ENCODE results near the gene PTOV1. TPM values are rescaled to one million over a fixed set of nuclear protein-coding genes. Genes with fewer than 3 reads are reported as not detected.

The PTOV1 gene
- total RNA-seq, 2 experiments from 2014 or later, result 105 to 124 TPM

GRCh38 chr19:49814010-49814409 is 36.9 kb upstream of the PTOV1 start:
- ChIA-PET POLR2A (interaction anchor here (1.0 kb wide), 1 partner anchor 9 kb away, joined by 3 read pairs; no protein-coding TSS in a partner anchor), CTCF (ENCODE audit: unreplicated experiment) (no interaction called here)
- no TSS peak for BruUV-seq (replicated peaks)
- Histone ChIP-seq H3K9me2 (ENCODE audit: insufficient read depth, low read length) (no peaks in the 10 kb centered on the region), H4K20me1 (ENCODE audit: insufficient read depth, low read length) (no peaks in the 10 kb centered on the region), H3K4me2 (ENCODE audit: low read length) (peak overlapping the region; percentile 85), H3K36me3 (ENCODE audit: insufficient read depth, low read length) (peaks cover 2% of the 10 kb centered on the region; the same call in 1 of the 2 replicates), H2AFZ (ENCODE audit: low read length) (peak overlapping the region; percentile 28; the same call in 1 of the 2 replicates), H3K9me3 (ENCODE audit: low read length) (no peaks in the 10 kb centered on the region), H3K27ac (ENCODE audit: low read depth, low read length, poor library complexity, severe bottlenecking) (no peak overlapping the region), H3K79me2 (ENCODE audit: insufficient read depth, low read depth, low read length) (peaks cover 8% of the 10 kb centered on the region), H3K4me1 (ENCODE audit: insufficient read depth, low read length, poor library complexity, severe bottlenecking) (peaks cover 43% of the 10 kb centered on the region), H3K4me3 (ENCODE audit: low read depth, low read length, poor library complexity, severe bottlenecking) (peak overlapping the region; percentile 69)
- TF ChIP-seq, protein P1, sequence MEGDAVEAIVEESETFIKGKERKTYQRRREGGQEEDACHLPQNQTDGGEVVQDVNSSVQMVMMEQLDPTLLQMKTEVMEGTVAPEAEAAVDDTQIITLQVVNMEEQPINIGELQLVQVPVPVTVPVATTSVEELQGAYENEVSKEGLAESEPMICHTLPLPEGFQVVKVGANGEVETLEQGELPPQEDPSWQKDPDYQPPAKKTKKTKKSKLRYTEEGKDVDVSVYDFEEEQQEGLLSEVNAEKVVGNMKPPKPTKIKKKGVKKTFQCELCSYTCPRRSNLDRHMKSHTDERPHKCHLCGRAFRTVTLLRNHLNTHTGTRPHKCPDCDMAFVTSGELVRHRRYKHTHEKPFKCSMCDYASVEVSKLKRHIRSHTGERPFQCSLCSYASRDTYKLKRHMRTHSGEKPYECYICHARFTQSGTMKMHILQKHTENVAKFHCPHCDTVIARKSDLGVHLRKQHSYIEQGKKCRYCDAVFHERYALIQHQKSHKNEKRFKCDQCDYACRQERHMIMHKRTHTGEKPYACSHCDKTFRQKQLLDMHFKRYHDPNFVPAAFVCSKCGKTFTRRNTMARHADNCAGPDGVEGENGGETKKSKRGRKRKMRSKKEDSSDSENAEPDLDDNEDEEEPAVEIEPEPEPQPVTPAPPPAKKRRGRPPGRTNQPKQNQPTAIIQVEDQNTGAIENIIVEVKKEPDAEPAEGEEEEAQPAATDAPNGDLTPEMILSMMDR (conservative IDR thresholded peaks at IDR 0.05; ENCODE audit: low read length), result no peak
- intact Hi-C loops (cut with micrococcal nuclease; ENCODE audit: unreplicated experiment), result no loop called here
- DNase-seq (ENCODE audit: low spot score), result no peak

GRCh38 chr19:49816590-49816989 is 34.4 kb upstream of the PTOV1 start:
- Histone ChIP-seq H3K4me2 (ENCODE audit: low read length) (peak overlapping the region; percentile 98), H3K36me3 (ENCODE audit: insufficient read depth, low read length) (peaks cover 23% of the 10 kb centered on the region), H3K79me2 (ENCODE audit: insufficient read depth, low read depth, low read length) (peaks cover 32% of the 10 kb centered on the region), H3K27ac (ENCODE audit: low read depth, low read length, poor library complexity, severe bottlenecking) (peak overlapping the region; percentile 72), H3K4me3 (ENCODE audit: low read depth, low read length, poor library complexity, severe bottlenecking) (peak overlapping the region; percentile 90), H3K4me1 (ENCODE audit: insufficient read depth, low read length, poor library complexity, severe bottlenecking) (peaks cover 52% of the 10 kb centered on the region), H3K9me2 (ENCODE audit: insufficient read depth, low read length) (no peaks in the 10 kb centered on the region), H2AFZ (ENCODE audit: low read length) (peak overlapping the region; percentile 70; the same call in 1 of the 2 replicates), H4K20me1 (ENCODE audit: insufficient read depth, low read length) (no peaks in the 10 kb centered on the region), H3K9me3 (ENCODE audit: low read length) (no peaks in the 10 kb centered on the region)
- POLR2A ChIA-PET, result no interaction called here
- TF ChIP-seq, protein P1 (conservative IDR thresholded peaks at IDR 0.05; ENCODE audit: low read length), result no peak
- TF ChIP-seq EZH2phosphoT487 (IDR thresholded peaks at IDR 0.05; ENCODE audit: borderline replicate concordance, low read depth, low read length), result no peak
- no peak for DNase-seq (ENCODE audit: low spot score)
- intact Hi-C loops (cut with micrococcal nuclease; ENCODE audit: unreplicated experiment), result no loop called here
- CTCF ChIA-PET (ENCODE audit: unreplicated experiment), result no interaction called here
- BruUV-seq (replicated peaks), result no TSS peak

DNA sequence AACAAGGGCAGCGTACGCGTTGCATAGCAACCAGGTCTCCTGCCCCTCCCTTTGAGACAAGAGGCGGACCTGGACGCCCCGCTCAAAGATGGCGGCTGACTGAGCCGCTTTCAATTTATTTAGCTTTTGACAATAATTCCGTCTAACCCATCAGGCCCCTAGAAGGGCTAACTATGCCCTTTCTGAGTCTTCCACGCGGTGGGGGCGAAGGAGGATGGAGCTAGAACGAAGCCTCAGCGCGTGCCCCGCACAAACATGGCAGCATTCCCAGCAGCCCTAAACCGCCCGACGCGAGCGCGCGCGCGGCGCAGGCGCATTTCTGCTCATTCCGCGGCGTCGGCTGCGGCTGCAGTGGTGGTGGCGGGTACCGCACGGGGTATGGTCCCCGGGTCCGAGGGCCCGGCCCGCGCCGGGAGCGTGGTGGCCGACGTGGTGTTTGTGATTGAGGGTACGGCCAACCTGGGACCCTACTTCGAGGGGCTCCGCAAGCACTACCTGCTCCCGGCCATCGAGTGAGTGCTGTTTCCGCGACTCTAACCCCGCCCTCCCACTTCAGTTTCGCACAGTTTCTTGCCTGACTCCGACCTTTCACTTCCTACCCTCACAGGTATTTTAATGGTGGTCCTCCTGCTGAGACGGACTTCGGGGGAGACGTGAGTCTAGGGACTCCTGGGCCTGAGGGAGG is 32.9 kb upstream of the PTOV1 start, which contains the start of gene MED25:
Gene MED25 (plus strand): TSS at position 326 of the 685 bp plus-strand sequence. CDS start 53 bp downstream, at position 379.
- H3K9me3 ChIP-seq (ENCODE audit: low read length), result no peaks in the 10 kb centered on the region
- intact Hi-C loops (cut with micrococcal nuclease; ENCODE audit: unreplicated experiment), result no loop called here
- POLR2A ChIA-PET, result interaction anchor here (1.9 kb wide), 1 partner anchor 32 kb away, joined by 8 read pairs; the partner anchor contains the start of gene PTOV1
- peaks cover 33% of the 10 kb centered on the region for H3K36me3 ChIP-seq (ENCODE audit: insufficient read depth, low read length)
- peaks cover 54% of the 10 kb centered on the region for H3K4me1 ChIP-seq (ENCODE audit: insufficient read depth, low read length, poor library complexity, severe bottlenecking)
- no peaks in the 10 kb centered on the region for H3K9me2 ChIP-seq (ENCODE audit: insufficient read depth, low read length)
- TF ChIP-seq, protein P1 (conservative IDR thresholded peaks at IDR 0.05; ENCODE audit: low read length), result no peak
- no peak for TF ChIP-seq EZH2phosphoT487 (IDR thresholded peaks at IDR 0.05; ENCODE audit: borderline replicate concordance, low read depth, low read length)
- H2AFZ ChIP-seq (ENCODE audit: low read length), result peak within 1 kb of the TSS; percentile 70
- DNase-seq (ENCODE audit: low spot score), result peak; percentile 90
- no peaks in the 10 kb centered on the region for H4K20me1 ChIP-seq (ENCODE audit: insufficient read depth, low read length)
- H3K4me2 ChIP-seq (ENCODE audit: low read length), result peak within 1 kb of the TSS; percentile 98
- H3K27ac ChIP-seq (ENCODE audit: low read depth, low read length, poor library complexity, severe bottlenecking), result peak within 1 kb of the TSS; percentile 72
- peaks cover 32% of the 10 kb centered on the region for H3K79me2 ChIP-seq (ENCODE audit: insufficient read depth, low read depth, low read length)
- CTCF ChIA-PET (ENCODE audit: unreplicated experiment), result no interaction called here
- H3K4me3 ChIP-seq (ENCODE audit: low read depth, low read length, poor library complexity, severe bottlenecking), result peak within 1 kb of the TSS; percentile 90
- BruUV-seq (replicated peaks), result no TSS peak
